Stimulated activated naive B cell treated with anti-CD40 and anti-IgM and Interleukin-4, amounts not matched to agents 10 μg/mL and 1 μg/mL and 100 μg/mL, for 72 hours (primary cell): Measurements from ENCODE around the gene SLC25A34.

Experiments
- ATAC-seq, 2 donors: fragments of 150-1000 bp; cut with Tn5 transposase; replicated peaks; 2 replicates each; pipeline ENCODE4 v1.10.0; 2021; ENCODE audit warnings: moderate library complexity in 1 of 2
- DNase-seq: peaks from one replicate; pipeline ENCODE4 v3.0.0; 2021
- H3K27ac Mint-ChIP-seq: one replicate; pipeline ENCODE4 v1.8.0; 2022; ENCODE audit warnings: mild to moderate bottlenecking, mixed read lengths
- H3K27me3 Mint-ChIP-seq, 2 donors: one replicate each; pipeline ENCODE4 v1.8.0; 2022; ENCODE audit warnings: mixed read lengths in 2 of 2
- H3K36me3 Mint-ChIP-seq, 2 donors: one replicate each; pipeline ENCODE4 v1.8.0; 2022; ENCODE audit warnings: mixed read lengths in 2 of 2, mild to moderate bottlenecking in 1 of 2
- H3K4me1 Mint-ChIP-seq, 2 donors: one replicate each; pipeline ENCODE4 v1.8.0; 2022; ENCODE audit warnings: mixed read lengths in 2 of 2, mild to moderate bottlenecking in 1 of 2
- H3K4me3 Mint-ChIP-seq, 2 donors: one replicate each; pipeline ENCODE4 v1.8.0; 2022; ENCODE audit warnings: mild to moderate bottlenecking in 2 of 2, mixed read lengths in 2 of 2, moderate library complexity in 1 of 2
- H3K9me3 Mint-ChIP-seq, 2 donors: one replicate each; pipeline ENCODE4 v1.8.0; 2022; ENCODE audit warnings: mixed read lengths in 2 of 2, mild to moderate bottlenecking in 1 of 2

SLC25A34 gene

DNA sequence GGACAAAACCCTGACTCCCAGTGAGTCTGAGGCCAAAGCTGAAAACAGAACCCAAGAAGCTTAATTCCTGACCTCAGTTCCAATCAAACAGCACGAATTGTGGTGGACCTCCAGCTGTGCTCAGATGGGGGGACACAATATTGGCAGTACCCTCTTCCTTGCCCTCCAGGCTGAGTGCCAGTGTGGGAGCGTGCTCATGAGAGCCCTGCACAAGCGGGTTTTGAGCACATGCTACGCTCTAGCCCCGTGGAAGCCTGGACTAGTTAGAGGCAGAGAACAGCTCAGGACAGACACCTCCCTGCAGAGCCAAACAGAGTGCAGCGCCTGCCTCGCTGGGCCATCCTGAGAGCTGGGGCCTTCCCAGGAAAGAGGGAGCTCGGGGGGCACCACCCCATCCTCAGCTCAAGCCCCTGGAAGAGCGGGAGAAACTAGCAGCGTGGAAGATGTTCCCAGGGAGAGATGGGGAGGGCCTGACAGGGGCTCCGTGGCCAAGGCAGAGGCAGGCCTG lies 2.8 kb upstream of the SLC25A34 start:
- Mint-ChIP-seq H3K9me3 (no peaks in the 10 kb centered on the region), H3K27me3 (no peaks in the 10 kb centered on the region), H3K4me1 (peaks cover 0 to 13% of the 10 kb centered on the region in 2 donors), H3K27ac (peak overlapping the region; percentile 69), H3K4me3 (no peak overlapping the region), H3K36me3 (peaks cover 32 to 35% of the 10 kb centered on the region in 2 donors)
- DNase-seq (no peak), ATAC-seq (no peak)

- H3K27ac Mint-ChIP-seq: no peak overlapping the region
- no peaks in the 10 kb centered on the region for H3K27me3 Mint-ChIP-seq
- peaks cover 0 to 13% of the 10 kb centered on the region in 2 donors for H3K4me1 Mint-ChIP-seq
- peaks cover 28 to 31% of the 10 kb centered on the region in 2 donors for H3K36me3 Mint-ChIP-seq
- no peak overlapping the region for H3K4me3 Mint-ChIP-seq
- ATAC-seq (no peak), DNase-seq (no peak)
- H3K9me3 Mint-ChIP-seq: no peaks in the 10 kb centered on the region
Measured at GRCh38 chr1:15733726-15734226, 2.3 kb upstream of the SLC25A34 start.

- ATAC-seq: no peak
- no peak overlapping the region for H3K4me3 Mint-ChIP-seq
- H3K4me1 Mint-ChIP-seq: peaks cover 0 to 13% of the 10 kb centered on the region in 2 donors
- no peak overlapping the region for H3K27ac Mint-ChIP-seq
- peaks cover 24 to 28% of the 10 kb centered on the region in 2 donors for H3K36me3 Mint-ChIP-seq
- H3K9me3 Mint-ChIP-seq: no peaks in the 10 kb centered on the region
- no peaks in the 10 kb centered on the region for H3K27me3 Mint-ChIP-seq
- no peak for DNase-seq
Measured at GRCh38 chr1:15734296-15734695, 1.8 kb upstream of the SLC25A34 start.

DNA sequence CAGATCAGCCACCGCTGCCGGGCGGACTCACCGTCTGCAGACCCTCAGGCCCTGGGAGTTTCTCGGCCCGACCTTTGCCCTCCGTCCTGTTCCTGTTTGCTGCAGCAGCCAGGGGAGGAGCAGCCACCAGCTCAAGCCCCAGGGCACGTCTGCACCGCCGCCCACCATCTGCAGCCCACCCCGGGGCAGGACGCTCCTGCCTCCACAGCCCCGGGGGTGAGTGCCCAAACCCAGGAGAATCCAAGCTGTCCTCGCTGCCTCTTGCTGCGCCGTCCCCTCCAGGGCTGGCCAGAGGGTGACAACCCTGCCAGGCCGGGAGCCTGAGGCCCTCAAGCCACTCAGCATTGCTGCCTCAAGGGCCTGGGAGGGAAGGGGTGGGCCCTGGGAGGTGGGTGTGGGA lies 1.2 kb upstream of the SLC25A34 start:
- Mint-ChIP-seq H3K27me3 (no peaks in the 10 kb centered on the region), H3K27ac (peak overlapping the region; percentile 51), H3K9me3 (no peaks in the 10 kb centered on the region), H3K4me1 (peaks cover 0 to 13% of the 10 kb centered on the region in 2 donors), H3K36me3 (peaks cover 24% of the 10 kb centered on the region in 2 donors), H3K4me3 (no peak overlapping the region)
- no peak for ATAC-seq
- DNase-seq: no peak

DNA sequence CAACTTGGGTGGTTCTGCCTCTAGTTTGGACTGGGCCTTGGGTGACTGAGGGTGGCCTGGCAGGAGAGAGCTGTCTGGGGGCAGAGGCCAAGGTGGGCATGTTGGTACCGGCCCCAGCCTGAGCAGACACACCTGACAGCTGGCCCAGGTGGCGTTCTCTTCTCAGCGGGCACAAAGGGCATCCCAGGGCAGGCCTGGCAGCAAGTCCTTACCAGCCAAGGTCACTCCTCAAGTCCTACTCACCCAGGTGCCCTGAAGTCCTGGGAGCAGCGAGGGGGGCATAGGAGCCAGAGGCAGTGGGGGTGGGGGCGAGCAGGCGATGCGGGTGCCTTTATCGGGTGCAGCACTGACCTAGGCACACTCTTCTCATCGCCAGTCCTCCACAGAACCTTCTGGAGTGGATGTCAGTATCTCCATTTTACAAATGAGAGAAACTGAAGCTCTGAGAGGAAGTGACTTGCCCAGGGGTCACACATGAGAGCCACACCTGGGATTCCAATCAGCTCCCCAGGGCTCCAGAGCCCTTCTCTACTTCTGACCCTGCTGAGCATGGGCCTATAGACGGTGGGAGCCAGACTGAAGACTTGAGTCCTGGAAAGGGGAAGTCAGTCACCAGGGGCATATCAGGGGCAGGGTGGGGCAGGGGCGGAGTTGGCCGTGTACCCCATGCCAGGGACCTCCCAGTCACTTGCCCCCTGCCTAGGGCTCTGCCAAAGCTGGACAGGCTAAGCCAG lies 587 bp upstream of the SLC25A34 start:
- H3K4me1 Mint-ChIP-seq: peaks cover 0 to 13% of the 10 kb centered on the region in 2 donors
- ATAC-seq (peak; percentile 23 to 45), DNase-seq (no peak)
- no peaks in the 10 kb centered on the region for H3K27me3 Mint-ChIP-seq
- H3K4me3 Mint-ChIP-seq: no peak overlapping the region
- H3K27ac Mint-ChIP-seq: peak overlapping the region; percentile 51
- H3K36me3 Mint-ChIP-seq: peaks cover 23 to 24% of the 10 kb centered on the region in 2 donors
- H3K9me3 Mint-ChIP-seq: no peaks in the 10 kb centered on the region

- Mint-ChIP-seq H3K27me3 (no peaks in the 10 kb centered on the region), H3K36me3 (peaks cover 16 to 26% of the 10 kb centered on the region in 2 donors), H3K4me3 (no peak overlapping the region), H3K9me3 (no peaks in the 10 kb centered on the region), H3K27ac (peak overlapping the region; percentile 9), H3K4me1 (peaks cover 5 to 20% of the 10 kb centered on the region in 2 donors)
- ATAC-seq (no peak), DNase-seq (no peak)
Measured at GRCh38 chr1:15736892-15737261, 819 bp downstream of the SLC25A34 start.

- H3K27ac Mint-ChIP-seq: peak overlapping the region; percentile 62
- H3K27me3 Mint-ChIP-seq: no peaks in the 10 kb centered on the region
Measured at GRCh38 chr1:15737324-15738319, 1.6 kb downstream of the SLC25A34 start.

DNA sequence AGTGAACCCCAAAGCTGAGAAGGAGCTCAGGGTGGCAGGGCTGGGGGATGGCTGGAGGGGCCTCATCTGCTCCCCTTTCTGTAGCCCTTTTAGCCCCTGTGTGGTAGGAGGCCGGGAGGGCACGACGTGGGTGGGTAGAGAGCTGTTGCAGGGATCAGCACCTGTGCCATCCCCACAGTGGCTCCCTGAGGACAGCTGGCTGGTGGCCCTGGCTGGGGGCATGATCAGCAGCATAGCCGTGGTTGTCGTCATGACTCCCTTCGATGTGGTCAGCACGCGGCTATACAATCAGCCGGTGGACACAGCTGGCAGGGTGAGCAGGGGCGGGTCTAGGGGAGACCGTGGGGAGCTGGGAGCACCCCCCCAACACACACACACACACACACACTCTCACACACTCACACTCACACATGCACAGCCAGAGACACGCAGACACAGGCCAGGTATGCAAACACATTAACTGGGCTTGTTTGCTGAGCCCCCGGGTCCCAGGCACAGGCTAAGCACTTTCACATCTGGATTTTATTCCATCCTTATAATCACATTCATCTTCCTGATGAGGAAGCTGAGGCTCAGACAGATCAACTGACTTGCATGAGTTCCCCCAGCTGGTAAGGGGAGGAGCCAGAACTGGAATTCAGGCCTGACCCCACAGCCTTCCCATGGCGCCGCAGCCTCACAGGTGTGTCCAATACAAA lies 2.5 kb downstream of the SLC25A34 start:
- H3K27ac Mint-ChIP-seq: peak overlapping the region; percentile 62
- H3K4me3 Mint-ChIP-seq: no peak overlapping the region
- no peak for ATAC-seq
- H3K4me1 Mint-ChIP-seq: peaks cover 5 to 16% of the 10 kb centered on the region in 2 donors
- peaks cover 3 to 11% of the 10 kb centered on the region in 2 donors for H3K36me3 Mint-ChIP-seq
- DNase-seq: no peak
- no peaks in the 10 kb centered on the region for H3K27me3 Mint-ChIP-seq
- H3K9me3 Mint-ChIP-seq: no peaks in the 10 kb centered on the region

More at GRCh38 chr1:15737324-15738319, 1.6 kb downstream of the SLC25A34 start:
- H3K36me3 Mint-ChIP-seq: peaks cover 11 to 20% of the 10 kb centered on the region in 2 donors
- H3K4me3 Mint-ChIP-seq: no peak overlapping the region
- H3K4me1 Mint-ChIP-seq: peaks cover 5 to 20% of the 10 kb centered on the region in 2 donors
- ATAC-seq (no peak), DNase-seq (no peak)
- H3K9me3 Mint-ChIP-seq: no peaks in the 10 kb centered on the region

GRCh38 chr1:15739259-15739658 lies 3.2 kb downstream of the SLC25A34 start:
- Mint-ChIP-seq H3K27me3 (no peaks in the 10 kb centered on the region), H3K4me1 (peaks cover 5 to 12% of the 10 kb centered on the region in 2 donors), H3K36me3 (peaks cover 1 to 8% of the 10 kb centered on the region in 2 donors), H3K27ac (peak overlapping the region; percentile 3), H3K9me3 (no peaks in the 10 kb centered on the region), H3K4me3 (no peak overlapping the region)
- no peak for ATAC-seq
- no peak for DNase-seq

DNA sequence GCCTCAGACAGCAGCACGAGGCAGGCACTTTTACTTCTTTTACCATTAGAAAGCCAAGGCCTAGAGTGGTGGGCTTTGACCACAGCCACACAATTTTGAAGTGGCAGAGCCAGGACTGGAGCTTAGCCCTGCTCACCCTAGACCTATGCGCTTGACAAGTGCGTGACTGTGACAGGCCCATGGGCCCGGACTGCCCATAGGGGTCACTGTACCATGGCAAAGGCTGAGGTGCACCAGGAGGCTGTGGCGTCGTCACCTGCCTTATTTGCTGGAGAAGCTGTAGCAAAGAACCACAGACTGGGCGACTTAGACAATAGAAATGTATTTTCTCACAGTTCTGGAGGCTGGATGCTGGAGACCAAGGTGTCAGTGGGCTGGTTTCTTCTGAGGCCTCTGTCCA lies 3.7 kb downstream of the SLC25A34 start:
- no peak overlapping the region for H3K27ac Mint-ChIP-seq
- peaks cover 5 to 12% of the 10 kb centered on the region in 2 donors for H3K4me1 Mint-ChIP-seq
- H3K27me3 Mint-ChIP-seq: no peaks in the 10 kb centered on the region
- no peaks in the 10 kb centered on the region for H3K9me3 Mint-ChIP-seq
- peaks cover 1 to 7% of the 10 kb centered on the region in 2 donors for H3K36me3 Mint-ChIP-seq
- no peak for DNase-seq
- no peak for ATAC-seq
- no peak overlapping the region for H3K4me3 Mint-ChIP-seq

DNA sequence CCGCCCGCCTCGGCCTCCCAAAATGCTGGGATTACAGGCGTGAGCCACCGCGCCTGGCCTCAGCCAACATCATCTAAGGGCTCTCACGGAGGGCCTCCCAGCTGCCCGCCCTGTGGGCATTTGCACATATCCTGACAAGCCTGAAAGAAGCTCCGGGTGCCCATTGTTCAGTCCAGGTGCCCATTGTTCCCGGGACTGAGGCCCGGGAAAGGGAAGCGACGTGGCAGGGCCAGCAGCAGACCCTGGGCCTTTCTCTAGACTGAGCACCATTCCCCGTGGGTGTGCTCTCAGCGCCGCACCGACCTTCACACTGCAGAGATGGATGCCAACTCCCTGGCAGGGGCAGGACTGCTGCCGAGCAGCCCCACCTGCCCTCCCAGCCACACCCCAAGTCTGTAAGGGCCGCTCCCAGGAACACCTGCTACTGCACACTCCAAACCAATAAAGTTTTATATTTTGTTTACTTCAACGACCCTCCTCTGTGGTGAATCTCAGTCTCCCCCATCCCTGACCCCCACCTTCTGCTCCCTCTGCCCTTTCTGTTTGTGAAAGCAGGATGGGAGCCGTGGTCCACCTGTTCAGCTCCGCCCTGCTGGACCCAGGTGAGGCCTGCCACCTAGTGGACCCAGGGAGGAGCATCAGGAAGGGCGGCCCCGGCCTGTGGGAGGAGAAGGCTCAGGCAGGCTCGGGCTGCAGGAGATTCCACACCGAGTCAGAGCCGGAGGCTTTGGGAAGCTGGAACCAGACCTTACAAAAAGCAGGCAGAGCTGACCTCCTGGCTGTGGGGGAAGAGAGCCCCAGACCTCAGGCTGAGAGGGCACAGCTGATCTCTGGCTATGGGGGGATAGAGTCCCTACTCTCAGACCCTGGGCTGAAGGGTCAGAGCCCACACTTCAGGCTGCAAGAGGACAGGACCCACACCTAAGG lies 5.1 kb downstream of the SLC25A34 start:
- H3K27me3 Mint-ChIP-seq: peaks cover 0 to under 1% of the 10 kb centered on the region in 2 donors
- ATAC-seq (peak; percentile 88 to 90), DNase-seq (peak; percentile 59)
- peaks cover 5 to 8% of the 10 kb centered on the region in 2 donors for H3K4me1 Mint-ChIP-seq
- H3K36me3 Mint-ChIP-seq: peaks cover 1 to 5% of the 10 kb centered on the region in 2 donors
- H3K4me3 Mint-ChIP-seq: no peak overlapping the region
- no peaks in the 10 kb centered on the region for H3K9me3 Mint-ChIP-seq
- H3K27ac Mint-ChIP-seq: peak overlapping the region; percentile 38

- DNase-seq (no peak), ATAC-seq (no peak)
- H3K27me3 Mint-ChIP-seq: peaks cover 0 to 5% of the 10 kb centered on the region in 2 donors
- no peaks in the 10 kb centered on the region for H3K9me3 Mint-ChIP-seq
- peak within 1 kb of the TSS; percentile 38 for H3K27ac Mint-ChIP-seq
- H3K4me1 Mint-ChIP-seq: peaks cover 5 to 8% of the 10 kb centered on the region in 2 donors
- peaks cover 1 to 5% of the 10 kb centered on the region in 2 donors for H3K36me3 Mint-ChIP-seq
- no peak within 1 kb of the TSS for H3K4me3 Mint-ChIP-seq
Measured at GRCh38 chr1:15742339-15742801, 6.3 kb downstream of the SLC25A34 start, which contains the start of gene TMEM82. TMEM82 (plus strand) TSS chr1:15742499; CDS start chr1:15742560, 61 bp downstream.
